GM19395 (cell line): ENCODE data around the gene LRP8.
"Not testable (repeated sequence)": the region's sequence is repeated elsewhere in the genome, so short reads cannot be mapped to it uniquely, and the experiment has no call there.

ENCODE experiments used
- ATAC-seq: cut with Tn5 transposase; IDR thresholded peaks from one replicate; pipeline ENCODE4 v1.9.1; 2021; ENCODE audit warnings: mild to moderate bottlenecking, moderate library complexity; ENCODE audit not compliant: unreplicated experiment

The LRP8 gene

GRCh38 chr1:53285969-53286760, 41.7 kb downstream of the LRP8 start:
- no peak for ATAC-seq

GRCh38 chr1:53285546-53285945, 42.3 kb downstream of the LRP8 start:
- no peak for ATAC-seq

- ATAC-seq = no peak
Measured at GRCh38 chr1:53284224-53285020, 43.4 kb downstream of the LRP8 start.

- ATAC-seq = not testable (repeated sequence)
Measured at GRCh38 chr1:53283156-53283555, 44.7 kb downstream of the LRP8 start.

- ATAC-seq = no peak
Measured at GRCh38 chr1:53281133-53281532, 46.7 kb downstream of the LRP8 start.

DNA sequence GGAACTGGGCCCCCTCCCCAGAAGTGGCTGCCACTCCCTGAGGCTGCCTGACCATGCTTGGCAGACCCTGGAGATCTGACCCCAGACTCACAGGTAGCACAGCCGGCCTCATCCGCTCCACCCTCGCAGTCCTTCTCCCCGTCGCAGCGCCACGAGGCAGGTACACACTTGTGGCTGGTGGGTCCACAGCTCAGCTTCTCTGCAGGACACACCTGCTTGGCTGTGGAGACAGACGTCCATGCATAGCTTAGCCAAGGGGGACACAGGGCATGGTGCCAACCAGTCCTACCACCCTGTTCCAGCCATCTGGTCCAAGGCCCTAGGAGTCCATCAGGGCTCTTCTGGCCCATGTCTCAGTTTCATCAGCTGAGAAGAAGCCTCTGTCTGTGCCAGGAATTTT, 47.4 kb downstream of the LRP8 start:
- no peak for ATAC-seq

DNA sequence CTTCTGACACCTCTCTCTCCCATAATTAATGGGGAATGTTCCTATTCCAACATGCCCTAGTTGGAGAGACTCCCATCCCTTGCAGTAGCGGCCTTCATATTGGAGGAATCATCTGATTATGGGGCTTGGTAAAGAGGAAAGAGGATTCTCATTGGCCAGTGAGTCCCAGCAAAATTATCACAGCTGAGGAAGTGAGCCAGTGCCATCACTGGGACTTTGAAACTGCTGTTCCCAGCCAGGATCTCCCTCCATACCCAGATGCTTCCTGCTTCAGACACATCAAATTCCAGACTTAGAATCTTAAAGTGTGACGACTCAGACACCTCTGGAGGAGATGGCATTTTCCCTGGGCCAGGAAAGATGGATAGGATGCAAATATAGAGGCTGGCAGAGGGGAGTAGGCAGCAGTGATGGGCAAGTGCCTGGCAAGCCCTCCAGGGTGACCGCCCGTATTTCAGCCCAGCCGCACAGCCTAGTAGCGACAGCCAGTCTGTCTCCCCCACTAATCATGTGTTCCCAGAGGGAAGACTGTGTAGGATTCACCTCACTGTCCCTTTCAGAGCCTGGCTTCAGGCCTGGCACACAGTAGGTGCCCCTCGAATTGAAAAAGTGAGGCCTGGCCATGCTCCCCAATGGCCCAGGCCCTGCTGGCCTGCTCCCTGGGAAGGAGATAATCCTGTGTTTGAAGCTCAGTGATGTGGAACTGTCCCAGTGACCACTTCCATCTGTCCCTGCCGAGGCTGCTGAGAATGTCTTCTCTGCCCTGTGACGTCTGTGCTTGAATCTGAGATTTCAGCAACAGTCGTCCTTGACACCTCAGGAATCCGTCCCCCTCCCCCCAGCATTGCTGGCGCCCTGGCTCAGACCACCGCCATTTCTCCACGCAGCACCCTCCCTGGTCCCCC, 48.3 kb downstream of the LRP8 start:
- ATAC-seq = no peak

DNA sequence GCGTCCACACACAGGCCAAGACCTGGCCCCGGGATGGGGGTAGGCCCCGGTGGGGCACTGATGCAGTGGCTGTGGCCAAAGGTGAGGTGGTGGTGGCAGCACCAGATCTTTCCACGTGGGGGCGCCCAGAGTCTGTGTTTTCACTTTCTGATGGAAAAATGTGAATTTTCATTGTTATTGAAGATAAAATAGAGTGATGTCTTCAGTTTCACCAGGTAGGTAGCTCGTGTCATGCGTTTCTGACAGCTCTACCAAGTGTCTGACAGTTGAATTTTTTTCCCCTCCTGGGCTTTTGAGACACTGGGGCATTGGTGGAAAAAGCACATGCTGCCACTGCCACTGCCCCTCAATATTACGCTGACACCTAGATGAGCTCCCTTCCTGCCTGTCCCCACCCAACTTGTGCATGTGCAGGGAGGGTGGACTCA, 49.6 kb downstream of the LRP8 start:
- ATAC-seq = no peak

GRCh38 chr1:53277326-53277725, 50.5 kb downstream of the LRP8 start:
- ATAC-seq = no peak

DNA sequence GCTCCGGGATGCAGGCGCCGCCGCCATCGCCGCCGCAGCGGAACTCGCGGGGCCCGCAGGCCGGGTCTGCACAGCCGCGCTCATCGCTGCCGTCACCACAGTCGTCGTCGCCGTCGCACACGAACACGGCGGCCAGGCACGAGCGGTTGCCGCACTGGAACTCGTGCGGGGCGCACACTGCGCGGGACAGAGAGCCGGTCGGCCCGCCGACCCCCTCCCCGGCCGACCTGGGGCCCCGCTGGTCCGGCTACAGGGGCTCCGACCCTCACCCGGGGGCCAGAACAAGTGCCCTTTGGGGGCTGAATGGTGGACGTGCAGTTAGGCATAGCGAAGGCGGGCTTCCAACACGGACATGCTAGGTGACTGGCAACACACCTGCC, 51.0 kb downstream of the LRP8 start:
- ATAC-seq = no peak

DNA sequence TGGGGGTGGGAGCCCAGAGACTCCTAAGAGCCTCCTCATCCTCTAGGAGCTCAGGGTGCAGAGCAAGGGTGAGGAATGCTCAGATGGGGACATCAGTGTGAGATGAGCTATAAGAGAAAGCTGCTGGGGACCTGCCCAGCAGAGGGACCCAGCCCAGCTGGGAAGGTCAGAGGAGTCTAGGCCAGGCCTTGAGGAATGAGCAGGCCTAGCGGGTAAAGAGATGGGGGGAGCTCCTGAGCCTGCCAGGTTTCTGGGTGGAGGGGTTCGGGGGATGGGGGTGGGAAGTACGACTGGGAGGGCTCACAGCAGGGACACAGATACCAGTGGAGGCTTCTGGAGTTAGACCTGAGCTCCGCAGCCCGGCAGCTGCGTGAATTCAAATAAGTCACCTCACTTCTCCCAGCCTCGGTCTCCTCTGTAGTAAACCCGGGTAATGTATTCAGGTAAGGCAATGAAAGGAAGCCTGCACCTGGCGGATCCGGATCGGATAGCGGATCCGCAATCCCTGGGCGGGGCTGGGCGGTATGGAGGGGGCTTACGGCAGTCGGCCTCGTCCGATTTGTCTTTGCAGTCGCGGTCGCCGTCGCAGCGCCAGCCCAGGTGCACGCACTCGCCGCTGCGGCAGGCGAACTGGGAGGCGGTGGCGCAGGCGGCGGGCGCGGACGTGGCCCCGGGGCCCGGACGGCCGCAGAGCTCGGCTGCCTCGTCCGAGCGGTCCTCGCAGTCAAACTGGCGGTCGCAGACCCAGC, 51.5 kb downstream of the LRP8 start:
- no peak for ATAC-seq

DNA sequence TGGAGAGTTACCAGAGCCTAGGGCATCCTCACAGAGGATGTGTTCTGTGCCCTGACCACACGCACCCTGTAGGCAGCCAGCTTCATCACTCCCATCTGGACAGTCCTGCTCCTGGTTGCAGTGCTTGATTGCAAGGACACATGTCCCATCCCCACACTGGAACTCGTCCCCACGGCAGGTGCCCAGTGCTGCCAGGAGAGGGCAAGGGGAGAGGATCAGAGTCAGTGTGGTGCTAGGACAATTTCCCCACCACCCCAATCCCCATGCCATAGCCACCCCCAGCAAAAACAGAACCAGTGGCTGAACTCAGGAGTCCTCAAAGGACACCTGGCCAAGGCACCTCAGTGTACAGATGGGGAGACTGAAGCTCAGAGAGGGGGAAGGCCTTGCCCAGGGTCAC, 52.3 kb downstream of the LRP8 start:
- no peak for ATAC-seq

- no peak for ATAC-seq
Measured at GRCh38 chr1:53274541-53275185, 53.2 kb downstream of the LRP8 start.

GRCh38 chr1:53274026-53274425, 53.8 kb downstream of the LRP8 start:
- ATAC-seq = no peak

DNA sequence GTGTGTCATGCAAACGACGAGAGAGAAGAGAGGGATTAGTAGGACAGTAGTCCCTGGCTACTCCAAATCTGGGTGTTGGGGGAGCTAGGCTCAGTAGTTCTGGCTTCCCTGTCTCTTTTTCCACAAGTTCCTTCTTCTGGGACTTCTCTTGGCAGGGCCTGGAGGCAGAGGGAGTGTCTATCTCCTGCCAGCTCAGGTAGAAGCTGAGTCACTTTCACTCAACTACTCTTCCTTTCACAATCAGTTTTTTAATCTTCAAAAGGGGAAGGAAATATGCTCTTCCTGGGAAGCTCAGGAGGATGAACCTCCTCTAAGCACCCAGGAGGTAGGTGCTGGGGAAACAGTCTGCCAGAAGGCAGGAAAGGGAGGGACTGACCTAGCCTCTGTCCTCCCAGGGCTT, 54.3 kb downstream of the LRP8 start:
- no peak for ATAC-seq

DNA sequence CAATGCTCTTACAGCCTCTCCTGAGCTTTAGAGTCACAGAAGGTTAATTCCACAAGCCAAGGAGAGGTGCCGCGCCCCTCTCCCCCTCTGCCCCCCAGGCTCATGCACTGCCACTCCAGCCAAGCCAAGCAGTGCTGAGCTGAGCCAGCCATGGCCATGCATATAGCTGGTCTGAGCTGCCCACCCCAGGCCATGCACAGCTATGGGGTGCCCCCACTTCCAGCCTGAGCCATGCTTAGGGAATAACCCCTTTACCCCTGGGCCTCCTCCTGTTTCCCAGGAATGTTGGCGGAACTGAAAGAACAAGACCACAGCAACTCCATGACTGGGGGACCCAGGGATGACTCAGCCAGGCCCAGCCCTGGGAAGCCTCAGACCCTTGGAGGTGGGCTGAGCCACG, 55.5 kb downstream of the LRP8 start:
- no peak for ATAC-seq

DNA sequence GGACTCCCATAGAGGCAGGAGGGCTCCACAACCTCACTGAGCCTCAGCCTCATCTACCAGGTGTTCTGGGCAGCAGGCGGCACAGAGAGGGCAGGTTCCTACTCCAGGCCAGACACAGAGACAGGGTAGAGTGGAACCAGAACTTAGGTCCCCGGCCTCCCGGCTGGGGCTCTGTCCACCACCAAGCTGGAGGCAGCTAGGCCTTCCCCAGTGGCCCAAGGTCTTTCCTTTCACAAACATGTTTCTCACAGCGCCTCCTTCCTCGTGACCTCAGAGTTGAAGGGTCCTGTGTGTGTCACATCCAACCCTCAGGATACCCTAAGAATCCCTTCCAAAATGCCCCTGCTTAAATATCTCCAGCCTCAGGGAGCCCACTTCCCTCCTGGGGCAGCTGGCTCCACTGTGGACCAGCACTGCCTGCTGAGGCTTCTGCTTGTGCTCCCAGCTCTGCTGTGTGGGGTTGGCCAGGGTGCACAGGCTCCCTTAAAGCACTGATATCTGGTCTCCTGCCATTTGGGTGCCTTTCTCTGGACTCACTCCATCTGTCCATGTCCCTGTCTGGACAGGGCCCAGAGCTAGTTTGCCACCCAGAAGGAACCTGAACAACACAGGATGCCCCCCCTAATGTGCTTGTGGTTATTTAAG, 56.3 kb downstream of the LRP8 start:
- ATAC-seq = no peak

DNA sequence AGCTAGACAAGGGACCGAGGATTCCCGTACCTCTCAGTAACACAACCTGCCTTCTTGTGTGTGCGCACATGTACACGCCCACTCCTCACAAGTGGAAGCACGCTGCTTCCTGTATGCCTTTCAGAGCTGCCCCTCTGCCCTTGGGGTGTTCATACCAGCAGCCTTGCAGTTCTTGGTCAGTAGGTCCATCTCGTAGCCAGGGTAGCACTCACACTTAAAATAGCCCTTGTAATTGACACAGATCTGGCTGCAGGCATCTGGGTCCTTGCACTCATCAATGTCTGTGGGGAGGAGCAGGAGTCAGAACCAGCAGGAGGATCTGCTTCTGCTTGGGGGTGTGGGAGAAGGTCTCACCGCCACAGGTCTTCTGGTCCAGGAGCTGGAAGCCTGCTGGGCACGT, 57.0 kb downstream of the LRP8 start:
- ATAC-seq = no peak

- no peak for ATAC-seq
Measured at GRCh38 chr1:53270107-53270506, 57.8 kb downstream of the LRP8 start.

- no peak for ATAC-seq
Measured at GRCh38 chr1:53267761-53268160, 60.1 kb downstream of the LRP8 start.
